Measurements from ENCODE around the gene KSR2.

The KSR2 gene

GRCh38 chr12:117466677-117467362 is 502.0 kb downstream of the KSR2 start:
- no peak for DNase-seq (ENCODE audit: low read depth in 2 of 2)

- no peak for DNase-seq (ENCODE audit: low read depth in 2 of 2)
These were observed 507.1 kb downstream of the KSR2 start for GRCh38 chr12:117461732-117462131.

GRCh38 chr12:117459229-117459628 is 509.6 kb downstream of the KSR2 start:
- DNase-seq (ENCODE audit: low read depth in 2 of 2): no peak

GRCh38 chr12:117457189-117457588 is 511.6 kb downstream of the KSR2 start:
- no peak for DNase-seq (ENCODE audit: low read depth in 2 of 2)

- DNase-seq (ENCODE audit: low read depth in 2 of 2): no peak
These were observed 512.7 kb downstream of the KSR2 start for GRCh38 chr12:117456076-117456475.

GRCh38 chr12:117453961-117454360 is 514.8 kb downstream of the KSR2 start:
- DNase-seq (ENCODE audit: low read depth in 2 of 2): no peak

GRCh38 chr12:117452112-117452511 is 516.7 kb downstream of the KSR2 start:
- DNase-seq (ENCODE audit: low read depth in 2 of 2): no peak

- DNase-seq (ENCODE audit: low read depth in 2 of 2): no peak
These were observed 518.6 kb downstream of the KSR2 start for GRCh38 chr12:117450209-117450608.

GRCh38 chr12:117447665-117448366 is 521.0 kb downstream of the KSR2 start:
- DNase-seq (ENCODE audit: low read depth in 2 of 2): no peak

- DNase-seq (ENCODE audit: low read depth in 2 of 2): no peak
These were observed 524.0 kb downstream of the KSR2 start for GRCh38 chr12:117444781-117445180.

GRCh38 chr12:117441751-117442150 is 527.0 kb downstream of the KSR2 start:
- DNase-seq (ENCODE audit: low read depth in 2 of 2): no peak

- DNase-seq (ENCODE audit: low read depth in 2 of 2): no peak
These were observed 528.4 kb downstream of the KSR2 start for GRCh38 chr12:117440384-117440783.

GRCh38 chr12:117439531-117440001 is 529.2 kb downstream of the KSR2 start:
- DNase-seq (ENCODE audit: low read depth in 2 of 2): no peak

- DNase-seq (ENCODE audit: low read depth in 2 of 2): no peak
These were observed 530.0 kb downstream of the KSR2 start for GRCh38 chr12:117438809-117439208.

- no peak for DNase-seq (ENCODE audit: low read depth in 2 of 2)
These were observed 531.1 kb downstream of the KSR2 start for GRCh38 chr12:117437516-117438255.

- DNase-seq (ENCODE audit: low read depth in 2 of 2): no peak
These were observed 534.9 kb downstream of the KSR2 start for GRCh38 chr12:117433878-117434277.

- DNase-seq (ENCODE audit: low read depth in 2 of 2): no peak
These were observed 538.5 kb downstream of the KSR2 start for GRCh38 chr12:117430246-117430645.

- DNase-seq (ENCODE audit: low read depth in 2 of 2): no peak
These were observed 541.6 kb downstream of the KSR2 start for GRCh38 chr12:117427211-117427610.

GRCh38 chr12:117421987-117422386 is 546.8 kb downstream of the KSR2 start:
- no peak for DNase-seq (ENCODE audit: low read depth in 2 of 2)

- no peak for DNase-seq (ENCODE audit: low read depth in 2 of 2)
These were observed 547.6 kb downstream of the KSR2 start for GRCh38 chr12:117421068-117421752.

- no peak for DNase-seq (ENCODE audit: low read depth in 2 of 2)
These were observed 551.8 kb downstream of the KSR2 start for GRCh38 chr12:117417004-117417403.
